Lower lobe of right lung (tissue), 2 donors: ENCODE data around the gene NSF. TPM values are rescaled to one million over a fixed set of nuclear protein-coding genes. Genes with fewer than 3 reads are reported as not detected.

Source experiments
- ATAC-seq, 2 donors: fragments of 200-7000 bp; cut with Tn5 transposase; one replicate each; pipeline ENCODE4 v1.9.1; 2020 to 2022; ENCODE audit warnings: mild to moderate bottlenecking in 2 of 2, moderate library complexity in 2 of 2
- DNase-seq: peaks from one replicate; pipeline ENCODE4 v3.0.0-alpha.2; 2020
- H3K27ac ChIP-seq: fragments of 200-600 bp; one replicate; pipeline ENCODE4 v1.8.0; 2022
- H3K27me3 ChIP-seq: fragments of 200-600 bp; one replicate; pipeline ENCODE4 v1.8.0; 2022; ENCODE audit warnings: low read depth
- H3K36me3 ChIP-seq: fragments of 200-600 bp; one replicate; pipeline ENCODE4 v1.8.0; 2022; ENCODE audit warnings: mild to moderate bottlenecking
- H3K4me1 ChIP-seq: fragments of 200-600 bp; one replicate; pipeline ENCODE4 v1.8.0; 2022
- H3K4me3 ChIP-seq: fragments of 200-600 bp; one replicate; pipeline ENCODE4 v1.8.0; 2022; ENCODE audit warnings: mild to moderate bottlenecking
- H3K9me3 ChIP-seq: fragments of 200-600 bp; one replicate; pipeline ENCODE4 v1.8.0; 2022
- intact Hi-C: fragments of 100-400 bp; cut with DNase I; formaldehyde crosslinking; loops from one replicate; pipeline ENCODE4 v1.11.0; 2022
- total RNA-seq: library from RNA; stranded (reverse); fragmentation: NEBNext Ultra II Directional; extraction: Animal tissue kit (Norgen Biotek cat#: 25700); gene quantifications from one replicate; pipeline ENCODE4 v1.2.1, GENCODE V29; 2021
- TF ChIP-seq, protein P1 (sequence below): fragments of 200-600 bp; IDR thresholded peaks from one replicate; pipeline ENCODE4 v1.8.0; 2022; ENCODE audit warnings: antibody characterized with exemption, mild to moderate bottlenecking
- donor health status: DM: no; HTN: yes; CAD: no; lungs with severe emphysema.

The NSF gene
- total RNA-seq, 1 donor from 2014 or later: 52.7 TPM

DNA sequence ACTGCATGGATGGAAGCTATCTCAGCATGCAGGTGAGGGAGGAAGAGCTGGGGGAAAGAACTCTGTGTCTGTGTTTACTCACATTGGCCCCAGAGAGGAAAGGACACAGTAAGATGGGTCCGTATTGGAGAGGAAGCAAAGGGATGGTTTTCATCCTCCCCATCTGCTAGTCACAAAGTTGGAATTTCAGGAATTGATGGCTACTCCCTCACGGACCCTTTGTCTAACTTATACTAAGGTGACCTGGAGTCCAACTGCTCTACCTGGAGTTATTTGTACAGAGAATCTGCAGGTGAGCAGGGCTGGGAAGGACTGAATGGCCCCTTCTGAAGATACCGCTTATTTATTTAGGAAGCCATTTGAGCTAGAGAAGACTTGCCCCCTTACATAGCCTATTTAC is 172.9 kb downstream of the NSF start:
- H3K9me3 ChIP-seq: no peaks in the 10 kb centered on the region
- intact Hi-C loops: no loop called here
- DNase-seq (no peak), ATAC-seq (no peak)
- no peaks in the 10 kb centered on the region for H3K27me3 ChIP-seq
- peaks cover 6% of the 10 kb centered on the region for H3K36me3 ChIP-seq
- no peak overlapping the region for H3K27ac ChIP-seq
- H3K4me1 ChIP-seq: peaks cover 12% of the 10 kb centered on the region
- H3K4me3 ChIP-seq: no peak overlapping the region
- TF ChIP-seq, protein P1, sequence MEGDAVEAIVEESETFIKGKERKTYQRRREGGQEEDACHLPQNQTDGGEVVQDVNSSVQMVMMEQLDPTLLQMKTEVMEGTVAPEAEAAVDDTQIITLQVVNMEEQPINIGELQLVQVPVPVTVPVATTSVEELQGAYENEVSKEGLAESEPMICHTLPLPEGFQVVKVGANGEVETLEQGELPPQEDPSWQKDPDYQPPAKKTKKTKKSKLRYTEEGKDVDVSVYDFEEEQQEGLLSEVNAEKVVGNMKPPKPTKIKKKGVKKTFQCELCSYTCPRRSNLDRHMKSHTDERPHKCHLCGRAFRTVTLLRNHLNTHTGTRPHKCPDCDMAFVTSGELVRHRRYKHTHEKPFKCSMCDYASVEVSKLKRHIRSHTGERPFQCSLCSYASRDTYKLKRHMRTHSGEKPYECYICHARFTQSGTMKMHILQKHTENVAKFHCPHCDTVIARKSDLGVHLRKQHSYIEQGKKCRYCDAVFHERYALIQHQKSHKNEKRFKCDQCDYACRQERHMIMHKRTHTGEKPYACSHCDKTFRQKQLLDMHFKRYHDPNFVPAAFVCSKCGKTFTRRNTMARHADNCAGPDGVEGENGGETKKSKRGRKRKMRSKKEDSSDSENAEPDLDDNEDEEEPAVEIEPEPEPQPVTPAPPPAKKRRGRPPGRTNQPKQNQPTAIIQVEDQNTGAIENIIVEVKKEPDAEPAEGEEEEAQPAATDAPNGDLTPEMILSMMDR: no peak

DNA sequence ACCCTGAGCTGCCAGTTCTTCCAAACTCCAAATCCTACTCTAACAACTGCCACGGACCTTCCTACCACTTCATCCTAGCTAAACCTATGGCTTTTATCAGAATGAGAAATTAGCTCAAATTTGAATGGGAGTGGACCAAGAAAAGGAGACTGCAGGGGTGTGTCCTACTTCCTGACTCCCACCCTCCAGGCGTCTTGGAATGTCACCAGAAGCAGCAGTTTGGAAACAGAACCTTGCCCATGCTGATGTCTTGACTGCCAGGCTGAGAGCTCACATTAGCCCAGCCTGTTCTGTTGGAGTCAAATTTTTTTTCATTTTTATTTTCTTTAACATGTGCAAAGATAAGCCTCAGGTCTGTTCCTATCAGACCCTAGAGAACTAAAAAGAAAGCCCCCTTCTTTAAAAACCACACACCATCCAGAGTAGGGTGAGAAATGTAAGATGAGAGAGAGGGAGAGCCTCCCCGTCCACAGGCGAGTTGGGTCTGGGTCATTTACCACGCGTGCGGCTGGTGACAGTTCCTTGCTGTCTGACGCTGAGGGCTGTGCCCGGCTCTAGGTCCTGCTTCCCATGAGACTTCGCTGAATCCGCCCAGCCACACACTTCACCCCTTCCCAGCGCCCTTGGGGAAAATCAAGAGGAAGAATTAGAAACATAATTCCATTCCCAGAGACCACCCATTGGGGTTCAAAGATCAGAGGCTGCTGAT is 173.7 kb downstream of the NSF start:
- DNase-seq (no peak), ATAC-seq (peak in 1 of 2 donors; percentile 7)
- H3K4me3 ChIP-seq: no peak overlapping the region
- H3K4me1 ChIP-seq: peaks cover 12% of the 10 kb centered on the region
- peaks cover 4% of the 10 kb centered on the region for H3K27me3 ChIP-seq
- H3K27ac ChIP-seq: no peak overlapping the region
- H3K36me3 ChIP-seq: peaks cover 3% of the 10 kb centered on the region
- no peaks in the 10 kb centered on the region for H3K9me3 ChIP-seq
- intact Hi-C loops: no loop called here
- TF ChIP-seq, protein P1: no peak

DNA sequence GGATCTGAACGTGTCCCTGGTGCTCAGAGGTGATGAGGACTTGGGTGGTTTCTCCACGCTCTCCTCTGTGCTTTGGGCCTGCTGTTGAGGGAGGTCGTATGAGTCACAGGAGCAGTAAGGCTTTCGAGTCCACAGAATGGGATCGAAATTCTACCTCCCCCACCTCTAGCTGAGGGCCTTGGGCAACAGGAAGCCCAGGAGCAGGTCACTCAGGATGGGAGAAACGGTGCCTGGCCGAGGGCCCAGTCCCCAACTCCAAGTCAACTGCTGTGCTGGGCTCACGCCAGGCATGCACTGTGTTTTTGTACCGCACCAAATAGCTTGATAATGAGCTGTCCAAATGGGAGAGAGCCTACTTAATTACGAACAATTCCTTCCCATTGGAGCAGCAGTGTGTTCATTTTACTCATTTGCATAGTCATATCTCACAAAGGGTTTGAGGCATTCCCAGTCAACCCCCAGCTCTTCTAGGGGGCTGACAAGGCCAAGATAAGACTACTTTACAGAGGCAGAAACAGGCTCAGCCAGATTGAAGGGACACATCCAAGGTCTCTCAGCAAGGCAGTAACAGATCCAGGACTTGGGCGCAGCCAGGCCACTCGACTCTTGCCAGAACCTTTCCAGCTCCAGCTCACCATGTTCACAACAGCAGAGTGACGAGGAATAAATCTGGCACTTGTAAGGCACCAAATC is 174.4 kb downstream of the NSF start:
- intact Hi-C loops: no loop called here
- no peak overlapping the region for H3K27ac ChIP-seq
- DNase-seq (peak; percentile 74), ATAC-seq (peak; percentile 77 to 82)
- H3K4me1 ChIP-seq: peaks cover 16% of the 10 kb centered on the region
- no peaks in the 10 kb centered on the region for H3K9me3 ChIP-seq
- TF ChIP-seq, protein P1: no peak
- H3K27me3 ChIP-seq: peaks cover 11% of the 10 kb centered on the region
- H3K36me3 ChIP-seq: no peaks in the 10 kb centered on the region
- no peak overlapping the region for H3K4me3 ChIP-seq

DNA sequence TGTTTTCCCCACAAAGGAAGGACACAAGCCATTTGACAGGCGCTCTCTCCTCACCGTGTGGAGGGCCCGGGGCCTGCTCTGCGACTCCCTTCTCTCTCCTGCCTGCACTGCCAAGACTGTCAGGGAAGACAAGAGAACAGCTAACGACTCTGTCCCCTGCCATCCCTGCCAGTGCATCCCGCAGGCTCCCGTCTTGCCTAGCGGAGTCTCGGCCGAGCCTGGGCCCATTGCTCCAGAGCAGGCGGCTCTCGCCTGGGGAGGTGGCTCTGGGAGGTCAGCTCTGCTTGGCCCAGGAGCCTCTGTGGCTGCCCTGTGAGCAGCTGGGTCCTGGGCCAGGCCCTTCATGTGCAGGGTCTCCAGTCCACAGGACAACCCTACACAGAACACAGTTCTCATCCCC is 175.0 kb downstream of the NSF start:
- Histone ChIP-seq H3K27ac (no peak overlapping the region), H3K9me3 (no peaks in the 10 kb centered on the region), H3K4me1 (peaks cover 20% of the 10 kb centered on the region), H3K36me3 (no peaks in the 10 kb centered on the region), H3K4me3 (no peak overlapping the region), H3K27me3 (peaks cover 14% of the 10 kb centered on the region)
- intact Hi-C loops: no loop called here
- DNase-seq (no peak), ATAC-seq (no peak)
- TF ChIP-seq, protein P1: no peak

DNA sequence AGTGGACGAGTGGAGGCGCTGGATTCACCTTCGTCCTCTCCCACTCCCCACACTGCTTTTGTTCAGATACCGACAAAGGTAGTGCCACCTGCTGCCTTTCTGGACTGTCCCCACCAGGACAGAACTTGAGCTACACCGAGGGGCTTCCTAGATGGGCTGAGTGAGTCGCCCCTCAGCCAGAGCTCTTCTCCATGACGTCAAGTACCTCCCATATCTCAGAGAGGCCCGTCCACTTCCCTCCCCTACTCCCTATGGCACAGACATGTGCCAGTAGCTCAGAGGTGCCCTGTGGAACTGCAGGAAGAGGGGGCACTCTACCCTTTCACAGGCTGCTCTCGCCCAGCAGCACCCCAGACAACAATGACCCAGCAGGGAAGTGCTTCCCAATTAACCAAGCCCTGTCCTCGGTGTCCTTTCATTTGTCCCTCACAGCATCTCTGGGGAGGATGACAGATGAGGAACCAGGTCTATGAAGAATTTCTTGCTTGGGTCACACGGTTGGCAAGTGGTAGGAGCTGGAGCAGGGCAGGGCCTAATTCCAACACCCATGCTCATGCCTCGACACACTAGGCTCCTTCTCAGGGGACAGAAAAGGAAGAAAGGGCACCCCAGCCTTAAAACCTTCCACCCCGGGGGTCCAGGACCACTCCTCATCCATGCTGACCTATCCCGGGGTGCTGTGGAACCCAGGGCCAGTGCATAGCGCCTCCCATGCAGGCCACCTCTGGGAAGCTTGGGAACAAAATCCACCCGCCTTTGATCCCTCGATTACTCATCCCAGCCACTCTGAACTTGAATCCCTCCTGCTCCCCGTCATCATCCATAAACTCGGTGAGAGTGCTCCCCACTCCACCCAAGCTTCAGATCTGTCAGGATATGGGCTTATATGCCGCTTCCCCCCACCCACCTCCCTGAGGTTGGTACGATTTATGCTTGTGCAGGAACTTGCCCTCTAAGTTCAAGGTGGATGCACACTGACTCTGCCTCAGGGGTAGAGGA is 176.3 kb downstream of the NSF start:
- intact Hi-C loops: no loop called here
- H3K9me3 ChIP-seq: no peaks in the 10 kb centered on the region
- no peak overlapping the region for H3K27ac ChIP-seq
- no peak overlapping the region for H3K4me3 ChIP-seq
- DNase-seq (no peak), ATAC-seq (no peak)
- peaks cover 26% of the 10 kb centered on the region for H3K4me1 ChIP-seq
- TF ChIP-seq, protein P1: no peak
- no peaks in the 10 kb centered on the region for H3K36me3 ChIP-seq
- peaks cover 21% of the 10 kb centered on the region for H3K27me3 ChIP-seq
